Fibroblast of skin of right quadriceps (primary cell): ENCODE measurements around the gene CRYBB2.
A peak's percentile ranks its signal among the peaks of the same experiment; 100 is the strongest.
"Not testable (repeated sequence)": the region's sequence is repeated elsewhere in the genome, so short reads cannot be mapped to it uniquely, and the experiment has no call there.

Experiments
- DNase-seq: peaks from one replicate; pipeline ENCODE4 v3.0.0-alpha.2; 2013

Gene CRYBB2

GRCh38 chr22:25200967-25201366 is 18.5 kb upstream of the CRYBB2 start:
- DNase-seq: no peak

GRCh38 chr22:25201557-25202273 is 17.7 kb upstream of the CRYBB2 start:
- DNase-seq: no peak

DNA sequence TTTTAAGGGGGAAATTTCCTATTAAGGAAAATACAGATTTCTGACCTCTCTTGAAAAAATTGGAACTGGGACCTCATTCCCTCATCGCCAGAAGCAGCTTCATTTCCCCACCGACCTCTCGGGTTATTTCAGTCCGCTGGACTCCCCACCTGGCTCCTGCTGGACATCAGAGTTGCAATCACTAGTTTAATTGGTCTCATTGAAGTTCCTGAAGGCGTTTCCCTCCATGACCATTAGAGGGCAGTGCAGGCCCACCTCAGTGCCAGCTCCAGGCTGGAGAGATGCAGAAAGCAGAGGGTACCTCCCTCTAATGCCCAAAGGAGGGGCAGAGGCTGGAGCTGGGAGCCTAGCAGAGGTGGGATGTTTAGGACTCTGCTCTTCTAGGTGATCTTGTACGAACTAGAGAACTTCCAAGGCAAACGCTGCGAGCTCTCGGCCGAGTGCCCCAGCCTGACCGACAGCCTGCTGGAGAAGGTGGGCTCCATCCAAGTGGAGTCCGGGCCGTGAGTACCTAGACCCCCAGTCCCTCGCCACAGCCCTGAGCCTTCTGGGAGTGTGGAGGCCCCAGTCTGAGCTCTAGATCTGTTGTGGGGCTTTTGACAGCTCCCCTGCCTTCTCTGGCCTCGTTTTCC is 17.0 kb upstream of the CRYBB2 start:
- DNase-seq: peak; percentile 39

DNA sequence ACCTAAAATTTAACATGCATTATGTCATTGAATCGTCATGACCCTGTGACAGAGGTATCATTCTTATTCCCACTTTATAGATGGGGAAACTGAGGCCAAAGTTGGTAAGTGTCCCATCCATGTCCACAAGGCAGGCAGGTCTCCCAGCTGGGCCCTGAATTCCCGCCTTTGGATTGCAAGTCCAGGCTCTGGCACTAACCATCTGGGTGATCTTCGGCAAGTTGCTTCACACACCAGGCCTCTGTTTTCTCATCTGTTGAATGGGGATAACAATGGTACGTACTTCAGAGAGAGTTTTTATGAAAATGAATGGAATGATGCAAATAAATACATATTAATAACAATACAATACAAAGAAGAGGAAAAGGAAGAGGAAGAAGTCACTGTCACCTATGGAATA is 16.4 kb upstream of the CRYBB2 start:
- no peak for DNase-seq

- not testable (repeated sequence) for DNase-seq
Measured at GRCh38 chr22:25204547-25204946, 14.9 kb upstream of the CRYBB2 start.

GRCh38 chr22:25205847-25206246 is 13.6 kb upstream of the CRYBB2 start:
- DNase-seq: no peak

DNA sequence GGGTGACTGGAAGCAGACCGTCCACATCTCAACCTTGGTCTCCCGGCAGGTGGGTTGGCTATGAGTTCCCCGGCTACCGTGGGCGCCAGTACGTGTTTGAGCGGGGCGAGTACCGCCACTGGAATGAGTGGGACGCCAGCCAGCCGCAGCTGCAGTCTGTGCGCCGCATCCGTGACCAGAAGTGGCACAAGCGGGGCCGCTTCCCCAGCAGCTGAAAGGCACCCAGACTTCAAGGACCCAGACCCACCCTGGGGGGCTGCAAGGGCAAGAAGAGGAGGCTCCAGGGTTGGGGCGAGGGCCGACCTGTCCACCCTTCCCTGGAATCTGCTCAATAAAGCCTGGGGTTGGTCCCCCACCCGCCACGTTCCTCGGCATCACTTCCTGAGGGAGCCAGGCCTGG is 12.4 kb upstream of the CRYBB2 start:
- no peak for DNase-seq

- no peak for DNase-seq
Measured at GRCh38 chr22:25207553-25208157, 11.8 kb upstream of the CRYBB2 start.

DNA sequence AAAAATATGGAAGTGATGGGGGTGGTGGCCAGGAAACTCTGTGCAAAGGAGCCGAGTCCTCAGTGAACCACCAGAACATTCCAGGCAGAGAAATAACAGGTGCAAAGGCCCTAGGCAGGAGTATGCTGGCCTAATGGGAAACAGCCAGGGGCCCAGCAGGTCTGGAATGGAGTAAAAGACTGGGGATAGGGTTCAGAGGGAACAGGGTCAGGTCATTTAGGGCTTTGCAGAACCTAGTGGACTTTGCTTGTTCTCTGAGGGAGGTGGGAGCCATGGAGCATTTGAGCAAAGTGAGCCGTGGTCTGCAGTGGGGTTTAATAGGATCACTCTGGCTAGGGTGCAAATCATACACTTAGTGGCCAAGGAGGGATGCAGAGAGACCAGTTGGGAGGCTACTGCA is 11.1 kb upstream of the CRYBB2 start:
- DNase-seq: no peak

GRCh38 chr22:25208743-25209505 is 10.5 kb upstream of the CRYBB2 start:
- DNase-seq: no peak

DNA sequence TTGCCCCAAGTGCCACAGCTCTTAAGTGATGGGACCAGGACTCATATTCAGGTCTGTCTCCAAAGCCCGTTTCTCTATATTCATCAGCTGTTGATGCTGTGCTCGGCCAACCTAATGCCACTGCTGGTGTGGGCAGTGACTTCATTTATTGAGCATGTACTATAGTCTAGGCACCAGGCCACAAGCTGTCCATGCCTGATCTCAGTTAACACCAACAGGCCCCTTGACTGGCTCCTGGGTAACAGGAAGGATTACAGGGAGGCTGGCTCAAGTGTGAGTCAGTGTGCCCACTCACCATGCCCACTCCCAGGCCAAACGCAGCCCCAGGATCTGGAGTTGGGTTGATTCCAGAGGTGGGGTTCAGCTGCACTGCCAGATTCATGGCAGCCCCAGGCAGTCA is 8.6 kb upstream of the CRYBB2 start:
- DNase-seq: no peak

- no peak for DNase-seq
Measured at GRCh38 chr22:25212337-25212736, 7.1 kb upstream of the CRYBB2 start.

- DNase-seq: no peak
Measured at GRCh38 chr22:25213221-25213620, 6.2 kb upstream of the CRYBB2 start.

GRCh38 chr22:25216230-25216629 is 3.2 kb upstream of the CRYBB2 start:
- no peak for DNase-seq

DNA sequence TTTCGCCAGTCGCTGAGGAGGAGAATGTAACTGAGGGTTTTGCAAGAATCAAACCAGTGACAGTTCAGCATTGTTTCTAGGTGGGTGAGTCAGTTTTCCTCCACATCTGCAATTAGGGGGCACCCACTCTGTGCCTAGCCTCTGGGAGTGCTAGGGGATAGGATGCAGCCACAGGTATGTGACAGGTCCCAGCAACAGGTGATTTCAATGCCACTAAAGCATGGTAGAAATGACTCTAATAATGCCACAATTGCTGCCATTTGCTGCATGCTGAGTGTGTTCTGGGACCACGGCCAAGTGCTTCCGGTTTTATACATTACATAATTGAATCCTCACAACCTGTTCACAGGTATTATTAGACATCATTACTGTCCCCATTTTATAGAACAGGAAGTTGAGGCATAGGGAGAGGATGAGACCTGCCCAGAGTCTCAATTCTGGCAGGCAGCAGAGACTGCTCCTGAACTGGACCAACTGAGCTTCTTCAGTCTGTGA is 556 bp downstream of the CRYBB2 start:
- no peak for DNase-seq

GRCh38 chr22:25221790-25222189 is 2.4 kb downstream of the CRYBB2 start:
- no peak for DNase-seq

DNA sequence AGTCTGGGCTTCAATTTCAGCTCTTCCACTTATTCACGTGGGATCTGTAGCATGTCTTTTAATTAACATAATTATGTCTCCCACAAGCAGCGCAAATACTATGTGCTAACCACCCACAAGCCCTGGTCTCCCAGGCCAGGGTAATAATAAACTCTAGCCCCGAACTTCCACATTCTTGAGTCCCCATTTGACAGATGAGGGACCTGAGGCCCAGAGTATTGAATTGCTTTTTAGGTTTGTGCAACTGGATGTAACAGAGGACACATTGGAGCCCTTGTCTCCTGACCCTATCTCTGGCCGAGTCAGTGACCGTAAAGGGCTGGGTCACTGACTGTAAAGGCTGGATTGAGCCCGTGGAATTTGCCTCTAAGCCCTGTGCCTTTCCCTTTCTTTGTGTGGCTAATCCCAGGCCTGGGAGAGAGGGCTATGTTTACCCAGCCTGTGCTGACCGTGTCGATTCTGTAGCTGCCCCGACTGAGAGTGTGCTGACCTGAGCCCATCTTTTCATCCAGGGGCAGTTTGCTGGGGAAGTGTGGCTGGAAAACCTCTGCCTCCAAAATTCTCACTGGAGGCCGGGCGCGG is 3.9 kb downstream of the CRYBB2 start:
- no peak for DNase-seq

GRCh38 chr22:25228822-25229221 is 9.4 kb downstream of the CRYBB2 start:
- no peak for DNase-seq

GRCh38 chr22:25230760-25231159 is 11.3 kb downstream of the CRYBB2 start:
- DNase-seq: not testable (repeated sequence)

- DNase-seq: no peak
Measured at GRCh38 chr22:25232301-25232700, 12.9 kb downstream of the CRYBB2 start.

GRCh38 chr22:25233706-25234105 is 14.3 kb downstream of the CRYBB2 start:
- not testable (repeated sequence) for DNase-seq

DNA sequence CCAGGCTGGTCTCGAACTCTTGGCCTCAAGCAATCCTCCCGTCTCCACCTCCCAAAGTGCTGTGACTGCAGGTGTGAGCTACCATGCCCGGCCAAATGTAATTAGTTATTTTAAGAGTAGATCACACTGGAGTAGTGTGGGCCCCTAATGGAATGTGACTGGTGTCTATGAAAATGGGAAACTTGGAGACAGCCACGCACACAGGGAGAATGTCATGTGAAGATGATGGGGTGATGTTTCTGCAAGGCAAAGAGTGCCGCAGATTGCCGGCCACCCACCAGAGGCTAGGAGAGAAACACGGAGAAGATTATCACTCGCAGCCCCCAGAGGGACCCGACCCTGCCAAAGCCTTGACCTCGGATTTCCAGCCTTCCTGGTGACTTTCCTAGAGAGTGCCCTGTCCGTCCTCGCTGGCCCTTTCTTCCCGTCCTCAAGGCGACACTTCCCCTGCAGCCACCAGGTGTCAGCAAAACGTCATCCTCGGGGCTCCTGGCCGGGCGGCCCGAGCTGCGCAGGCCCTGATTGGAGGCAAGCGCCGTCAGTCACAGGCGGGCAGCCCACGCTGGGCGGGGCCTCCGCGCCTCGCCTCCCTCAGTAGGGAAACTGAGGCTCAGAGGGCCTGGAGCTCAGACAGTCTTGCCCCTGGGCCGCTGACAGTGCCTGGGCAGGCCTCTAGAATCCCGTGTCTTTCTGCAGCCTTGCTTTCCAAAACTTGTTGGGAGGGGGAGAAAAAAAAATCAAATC is 16.3 kb downstream of the CRYBB2 start:
- peak; percentile 69 for DNase-seq
